M059J (cell line): ENCODE data around the gene MYB. TPM values are rescaled to one million over a fixed set of nuclear protein-coding genes. Genes with fewer than 3 reads are reported as not detected.
"Not testable (repeated sequence)": the region's sequence is repeated elsewhere in the genome, so short reads cannot be mapped to it uniquely, and the experiment has no call there.

Experiments used
- DNase-seq: peaks from one replicate; pipeline ENCODE4 v3.0.0-alpha.2; 2012; ENCODE audit warnings: low read depth
- total RNA-seq: library from RNA; depleted of rRNA; stranded (reverse); fragments of >200 nt; shearing (Covaris generic); gene quantifications from 2 replicates; pipeline ENCODE4 v1.2.3, GENCODE V29; 2014

The MYB gene
- total RNA-seq, 1 experiment from 2014 or later = 5.1 TPM

- DNase-seq = not testable (repeated sequence)
These were observed 16.7 kb upstream of the MYB start for GRCh38 chr6:135164387-135164786.

GRCh38 chr6:135165031-135165430 lies 16.1 kb upstream of the MYB start:
- no peak for DNase-seq

GRCh38 chr6:135166515-135166914 lies 14.6 kb upstream of the MYB start:
- no peak for DNase-seq

GRCh38 chr6:135167617-135168016 lies 13.5 kb upstream of the MYB start:
- DNase-seq = no peak

- no peak for DNase-seq
These were observed 12.3 kb upstream of the MYB start for GRCh38 chr6:135168766-135169165.

- no peak for DNase-seq
These were observed 10.9 kb upstream of the MYB start for GRCh38 chr6:135170238-135170637.

- DNase-seq = no peak
These were observed 10.3 kb upstream of the MYB start for GRCh38 chr6:135170849-135171248.

GRCh38 chr6:135173242-135173988 lies 7.7 kb upstream of the MYB start:
- DNase-seq = no peak

GRCh38 chr6:135173989-135174484 lies 7.1 kb upstream of the MYB start:
- DNase-seq = no peak

- no peak for DNase-seq
These were observed 5.0 kb upstream of the MYB start for GRCh38 chr6:135176058-135176457.

- DNase-seq = no peak
These were observed 4.6 kb upstream of the MYB start for GRCh38 chr6:135176464-135176863.

- no peak for DNase-seq
These were observed 1.7 kb upstream of the MYB start for GRCh38 chr6:135179372-135179771.

GRCh38 chr6:135179920-135180541 lies 1.1 kb upstream of the MYB start:
- DNase-seq = no peak

- DNase-seq = peak; percentile 43
These were observed 394 bp downstream of the MYB start for GRCh38 chr6:135181333-135182070.

- DNase-seq = peak; percentile 40
These were observed 1.2 kb downstream of the MYB start for GRCh38 chr6:135182071-135183001.

GRCh38 chr6:135183002-135183531 lies 2.0 kb downstream of the MYB start:
- DNase-seq = peak; percentile 30

- peak; percentile 42 for DNase-seq
These were observed 2.7 kb downstream of the MYB start for GRCh38 chr6:135183532-135184440.

GRCh38 chr6:135185483-135185882 lies 4.4 kb downstream of the MYB start:
- no peak for DNase-seq

GRCh38 chr6:135186255-135186654 lies 5.1 kb downstream of the MYB start:
- no peak for DNase-seq

- no peak for DNase-seq
These were observed 6.3 kb downstream of the MYB start for GRCh38 chr6:135187372-135187771.
